DMS153 (cell line): ENCODE data around the gene PCDHGA7.
"Not testable (repeated sequence)": the region's sequence is repeated elsewhere in the genome, so short reads cannot be mapped to it uniquely, and the experiment has no call there.

Source experiments
- DNase-seq: peaks from one replicate; lab custom pipeline; 2025; lab: John Stamatoyannopoulos, UW

The PCDHGA7 gene

DNA sequence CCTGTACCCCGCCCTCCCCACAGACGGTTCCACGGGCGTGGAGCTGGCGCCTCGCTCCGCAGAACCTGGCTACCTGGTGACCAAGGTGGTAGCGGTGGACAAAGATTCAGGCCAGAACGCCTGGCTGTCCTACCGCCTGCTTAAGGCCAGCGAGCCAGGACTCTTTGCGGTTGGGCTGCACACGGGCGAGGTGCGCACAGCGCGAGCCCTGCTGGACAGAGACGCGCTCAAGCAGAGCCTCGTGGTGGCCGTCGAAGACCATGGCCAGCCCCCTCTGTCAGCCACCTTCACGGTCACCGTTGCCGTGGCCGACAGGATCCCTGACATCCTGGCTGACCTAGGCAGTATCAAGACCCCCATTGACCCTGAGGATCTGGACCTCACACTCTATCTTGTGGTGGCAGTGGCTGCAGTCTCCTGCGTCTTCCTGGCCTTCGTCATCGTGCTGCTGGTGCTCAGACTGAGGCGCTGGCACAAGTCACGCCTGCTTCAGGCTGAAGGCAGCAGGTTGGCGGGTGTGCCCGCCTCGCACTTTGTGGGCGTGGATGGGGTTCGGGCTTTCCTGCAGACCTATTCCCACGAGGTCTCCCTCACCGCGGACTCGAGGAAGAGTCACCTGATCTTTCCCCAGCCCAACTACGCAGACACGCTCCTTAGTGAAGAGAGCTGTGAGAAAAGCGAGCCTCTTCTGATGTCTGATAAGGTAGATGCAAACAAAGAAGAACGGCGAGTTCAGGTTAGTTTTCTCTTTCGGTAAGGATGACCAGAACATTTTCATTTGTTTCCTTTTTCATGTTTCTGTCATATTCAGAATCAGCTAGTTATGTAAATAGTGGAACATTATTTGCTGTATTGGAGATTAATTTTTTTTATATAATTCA, 16.3 kb upstream of the PCDHGA7 start:
- no peak for DNase-seq

DNA sequence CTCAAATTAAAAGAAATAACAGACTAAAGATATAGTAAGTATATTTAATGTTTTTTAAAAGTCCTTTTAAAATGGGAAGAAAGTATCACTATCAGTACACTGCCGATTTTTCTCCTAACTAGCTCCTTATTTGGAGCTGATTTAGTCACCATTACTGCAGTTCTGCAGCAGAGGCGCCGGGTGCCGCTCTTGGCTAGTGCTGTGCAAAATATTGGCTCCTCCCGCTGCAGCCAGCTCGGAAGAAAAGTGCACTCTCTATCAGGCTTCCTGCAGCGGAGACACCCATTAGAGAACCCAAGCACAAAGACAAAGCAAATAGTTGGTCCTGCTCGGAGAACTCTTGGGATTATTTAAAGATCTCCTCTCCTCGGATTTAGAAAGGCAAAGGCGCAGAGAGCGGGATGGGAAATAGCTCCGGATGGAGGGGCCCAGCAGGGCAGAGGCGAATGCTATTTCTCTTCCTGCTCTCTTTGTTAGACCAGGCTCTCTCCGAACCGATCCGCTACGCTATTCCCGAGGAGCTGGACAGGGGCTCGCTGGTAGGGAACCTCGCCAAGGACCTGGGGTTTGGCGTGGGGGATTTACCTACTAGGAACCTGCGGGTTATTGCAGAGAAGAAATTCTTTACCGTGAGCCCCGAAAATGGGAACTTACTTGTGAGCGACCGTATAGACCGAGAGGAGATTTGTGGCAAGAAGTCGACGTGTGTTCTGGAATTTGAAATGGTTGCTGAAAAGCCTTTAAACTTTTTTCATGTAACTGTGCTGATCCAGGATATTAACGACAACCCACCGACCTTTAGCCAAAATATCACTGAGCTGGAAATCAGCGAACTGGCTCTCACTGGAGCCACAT, 12.3 kb upstream of the PCDHGA7 start, which contains the start of gene PCDHGB3:
PCDHGB3 (plus strand) TSS at position 249 of the 855 bp plus-strand sequence; CDS start at position 402, 153 bp downstream.
- DNase-seq = no peak

DNA sequence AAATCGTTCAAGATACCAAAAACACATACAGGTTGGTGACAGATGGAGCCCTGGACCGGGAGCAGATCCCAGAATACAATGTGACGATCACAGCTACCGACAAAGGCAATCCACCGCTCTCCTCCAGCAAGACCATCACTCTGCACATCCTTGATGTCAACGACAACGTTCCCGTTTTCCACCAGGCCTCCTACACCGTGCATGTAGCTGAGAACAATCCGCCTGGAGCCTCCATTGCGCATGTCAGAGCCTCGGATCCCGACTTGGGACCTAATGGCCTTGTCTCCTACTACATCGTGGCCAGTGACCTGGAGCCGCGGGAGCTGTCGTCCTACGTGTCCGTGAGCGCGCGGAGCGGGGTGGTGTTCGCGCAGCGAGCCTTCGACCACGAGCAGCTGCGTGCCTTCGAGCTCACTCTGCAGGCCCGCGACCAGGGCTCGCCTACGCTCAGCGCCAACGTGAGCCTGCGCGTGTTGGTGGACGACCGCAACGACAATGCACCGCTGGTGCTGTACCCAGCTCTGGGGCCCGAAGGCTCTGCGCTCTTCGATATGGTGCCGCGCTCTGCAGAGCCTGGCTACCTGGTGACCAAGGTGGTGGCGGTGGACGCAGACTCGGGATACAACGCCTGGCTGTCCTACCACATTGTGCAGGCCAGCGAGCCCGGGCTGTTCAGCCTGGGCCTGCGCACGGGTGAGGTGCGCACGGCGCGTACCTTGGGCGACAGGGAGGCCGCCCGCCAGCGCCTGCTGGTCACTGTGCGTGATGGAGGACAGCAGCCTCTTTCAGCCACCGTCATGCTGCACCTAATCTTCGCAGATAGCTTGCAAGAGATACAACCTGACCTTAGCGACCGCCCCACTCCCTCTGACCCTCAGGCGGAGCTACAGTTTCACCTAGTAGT, 10.7 kb upstream of the PCDHGA7 start:
- no peak for DNase-seq

DNA sequence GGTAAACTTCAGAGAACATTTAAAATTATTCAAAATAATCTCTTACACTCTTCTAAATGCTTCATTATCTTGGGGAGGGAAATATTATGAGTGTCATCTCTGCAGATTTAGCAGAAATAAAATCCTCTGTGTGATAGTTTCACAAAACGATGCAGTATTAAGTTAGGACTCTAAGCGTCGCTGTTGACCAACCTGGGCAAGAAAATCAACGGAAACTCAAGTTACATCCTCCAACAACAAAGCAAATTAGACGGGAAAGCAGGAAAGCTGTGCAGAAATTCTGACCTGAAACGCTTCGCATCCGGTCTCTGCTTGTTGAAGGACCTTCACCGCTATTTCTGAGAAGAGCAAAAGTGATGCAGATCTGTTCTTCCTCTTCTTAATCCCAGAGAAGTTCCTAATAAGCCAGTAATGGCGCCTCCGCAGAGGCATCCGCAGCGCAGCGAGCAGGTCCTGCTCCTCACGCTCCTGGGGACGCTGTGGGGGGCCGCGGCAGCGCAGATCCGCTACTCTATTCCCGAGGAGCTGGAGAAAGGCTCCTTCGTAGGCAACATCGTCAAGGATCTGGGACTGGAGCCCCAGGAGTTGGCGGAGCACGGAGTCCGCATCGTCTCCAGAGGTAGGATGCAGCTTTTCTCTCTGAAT, 8.7 kb upstream of the PCDHGA7 start, which contains the start of gene PCDHGA6:
PCDHGA6 (plus strand) TSS at position 219 of the 645 bp plus-strand sequence; CDS start at position 412, 193 bp downstream.
- no peak for DNase-seq

DNA sequence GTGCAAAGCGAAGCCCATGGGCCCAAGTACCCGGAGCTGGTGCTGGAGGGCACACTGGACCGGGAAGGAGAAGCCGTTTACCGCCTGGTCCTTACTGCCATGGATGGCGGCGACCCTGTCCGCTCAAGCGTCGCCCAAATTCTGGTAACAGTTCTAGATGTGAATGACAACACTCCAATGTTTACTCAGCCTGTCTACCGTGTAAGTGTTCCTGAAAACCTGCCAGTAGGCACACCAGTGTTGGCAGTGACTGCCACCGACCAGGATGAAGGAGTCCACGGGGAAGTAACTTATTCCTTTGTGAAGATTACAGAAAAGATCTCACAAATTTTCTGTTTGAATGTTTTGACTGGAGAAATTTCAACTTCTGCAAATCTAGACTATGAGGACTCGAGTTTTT, 7.9 kb upstream of the PCDHGA7 start:
- no peak for DNase-seq

DNA sequence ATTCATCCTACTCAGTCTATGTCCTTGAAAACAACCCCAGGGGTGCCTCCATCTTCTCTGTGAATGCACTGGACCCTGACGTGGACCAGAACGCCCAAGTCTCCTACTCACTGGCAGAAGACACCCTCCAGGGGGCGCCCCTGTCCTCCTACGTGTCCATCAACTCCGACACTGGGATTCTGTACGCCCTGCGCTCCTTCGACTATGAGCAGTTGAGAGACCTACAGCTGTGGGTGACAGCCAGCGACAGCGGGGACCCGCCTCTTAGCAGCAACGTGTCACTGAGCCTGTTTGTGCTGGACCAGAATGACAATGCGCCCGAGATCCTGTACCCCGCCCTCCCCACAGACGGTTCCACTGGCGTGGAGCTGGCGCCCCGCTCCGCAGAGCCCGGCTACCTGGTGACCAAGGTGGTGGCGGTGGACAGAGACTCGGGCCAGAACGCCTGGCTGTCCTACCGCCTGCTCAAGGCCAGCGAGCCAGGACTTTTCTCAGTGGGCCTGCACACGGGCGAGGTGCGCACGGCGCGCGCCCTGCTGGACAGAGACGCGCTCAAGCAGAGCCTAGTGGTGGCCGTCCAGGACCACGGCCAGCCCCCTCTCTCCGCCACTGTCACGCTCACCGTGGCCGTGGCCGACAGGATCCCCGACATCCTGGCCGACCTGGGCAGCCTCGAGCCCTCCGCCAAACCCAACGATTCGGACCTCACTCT, 6.9 kb upstream of the PCDHGA7 start:
- DNase-seq = not testable (repeated sequence)

DNA sequence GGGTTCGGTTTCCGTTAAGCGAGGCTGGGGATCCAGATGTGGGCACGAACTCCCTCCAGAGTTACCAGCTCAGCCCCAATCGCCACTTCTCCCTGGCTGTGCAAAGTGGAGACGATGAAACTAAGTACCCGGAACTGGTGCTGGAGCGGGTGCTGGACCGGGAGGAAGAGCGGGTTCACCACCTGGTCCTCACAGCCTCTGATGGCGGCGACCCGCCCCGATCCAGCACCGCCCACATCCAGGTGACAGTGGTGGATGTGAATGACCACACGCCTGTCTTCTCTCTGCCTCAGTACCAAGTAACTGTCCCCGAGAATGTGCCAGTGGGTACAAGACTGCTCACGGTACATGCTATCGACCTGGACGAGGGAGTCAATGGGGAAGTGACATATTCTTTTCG, 803 bp downstream of the PCDHGA7 start:
- DNase-seq = no peak

DNA sequence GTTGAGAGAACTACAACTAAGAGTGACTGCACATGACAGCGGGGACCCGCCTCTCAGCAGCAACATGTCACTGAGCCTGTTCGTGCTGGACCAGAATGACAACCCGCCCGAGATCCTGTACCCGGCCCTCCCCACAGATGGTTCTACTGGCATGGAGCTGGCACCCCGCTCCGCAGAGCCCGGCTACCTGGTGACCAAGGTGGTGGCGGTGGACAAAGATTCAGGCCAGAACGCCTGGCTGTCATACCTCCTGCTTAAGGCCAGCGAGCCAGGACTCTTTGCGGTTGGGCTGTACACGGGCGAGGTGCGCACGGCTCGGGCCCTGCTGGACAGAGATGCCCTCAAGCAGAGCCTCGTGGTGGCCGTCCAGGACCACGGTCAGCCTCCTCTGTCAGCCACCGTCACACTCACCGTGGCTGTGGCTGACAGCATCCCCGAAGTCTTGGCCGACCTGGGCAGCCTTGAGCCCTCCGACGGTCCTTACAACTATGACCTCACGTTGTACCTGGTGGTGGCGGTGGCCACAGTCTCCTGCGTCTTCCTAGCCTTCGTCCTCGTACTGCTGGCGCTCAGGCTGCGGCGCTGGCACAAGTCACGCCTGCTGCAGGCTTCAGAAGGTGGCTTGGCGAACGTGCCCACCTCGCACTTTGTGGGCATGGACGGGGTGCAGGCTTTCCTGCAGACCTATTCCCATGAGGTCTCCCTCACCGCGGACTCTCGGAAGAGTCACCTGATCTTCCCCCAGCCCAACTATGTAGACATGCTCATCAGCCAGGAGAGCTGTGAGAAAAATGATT, 2.1 kb downstream of the PCDHGA7 start:
- no peak for DNase-seq

DNA sequence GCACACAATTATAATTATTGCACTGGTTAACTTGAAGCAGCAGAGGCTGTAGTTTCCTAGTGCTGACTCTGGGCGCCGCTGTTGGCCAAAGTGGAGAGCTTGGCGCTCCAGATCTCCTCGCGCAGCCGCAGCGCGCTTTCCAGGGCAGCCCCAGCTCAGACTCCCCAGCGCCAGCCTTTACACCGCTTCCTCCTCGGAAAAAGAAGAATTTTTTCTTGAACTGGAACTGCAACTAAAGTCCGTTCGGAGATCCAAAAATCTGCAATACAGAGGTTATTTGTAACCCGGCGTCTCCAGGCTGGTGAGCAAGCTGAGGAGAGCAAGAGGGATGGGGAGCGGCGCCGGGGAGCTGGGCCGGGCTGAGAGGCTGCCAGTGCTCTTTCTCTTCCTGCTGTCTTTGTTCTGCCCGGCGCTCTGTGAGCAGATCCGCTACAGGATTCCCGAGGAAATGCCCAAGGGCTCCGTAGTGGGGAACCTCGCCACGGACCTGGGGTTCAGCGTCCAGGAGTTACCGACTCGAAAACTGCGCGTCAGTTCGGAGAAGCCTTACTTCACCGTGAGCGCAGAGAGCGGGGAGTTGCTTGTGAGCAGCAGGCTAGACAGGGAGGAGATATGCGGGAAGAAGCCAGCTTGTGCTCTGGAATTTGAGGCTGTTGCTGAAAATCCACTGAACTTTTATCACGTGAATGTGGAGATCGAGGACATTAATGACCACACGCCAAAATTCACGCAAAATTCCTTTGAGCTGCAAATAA, 5.2 kb downstream of the PCDHGA7 start, which contains the start of gene PCDHGB4:
PCDHGB4 (plus strand) TSS at position 142 of the 755 bp plus-strand sequence; CDS start at position 329, 187 bp downstream.
- not testable (repeated sequence) for DNase-seq

DNA sequence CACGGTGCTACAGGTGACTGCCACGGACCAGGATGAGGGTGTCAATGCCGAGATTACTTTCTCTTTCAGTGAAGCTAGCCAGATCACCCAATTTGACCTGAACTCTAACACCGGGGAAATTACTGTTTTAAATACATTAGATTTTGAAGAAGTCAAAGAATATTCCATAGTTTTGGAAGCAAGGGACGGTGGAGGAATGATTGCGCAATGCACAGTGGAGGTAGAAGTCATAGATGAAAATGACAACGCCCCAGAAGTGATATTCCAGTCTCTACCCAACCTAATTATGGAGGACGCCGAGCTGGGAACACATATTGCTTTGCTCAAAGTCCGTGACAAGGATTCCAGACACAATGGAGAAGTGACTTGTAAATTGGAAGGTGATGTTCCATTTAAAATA, 6.1 kb downstream of the PCDHGA7 start:
- no peak for DNase-seq

DNA sequence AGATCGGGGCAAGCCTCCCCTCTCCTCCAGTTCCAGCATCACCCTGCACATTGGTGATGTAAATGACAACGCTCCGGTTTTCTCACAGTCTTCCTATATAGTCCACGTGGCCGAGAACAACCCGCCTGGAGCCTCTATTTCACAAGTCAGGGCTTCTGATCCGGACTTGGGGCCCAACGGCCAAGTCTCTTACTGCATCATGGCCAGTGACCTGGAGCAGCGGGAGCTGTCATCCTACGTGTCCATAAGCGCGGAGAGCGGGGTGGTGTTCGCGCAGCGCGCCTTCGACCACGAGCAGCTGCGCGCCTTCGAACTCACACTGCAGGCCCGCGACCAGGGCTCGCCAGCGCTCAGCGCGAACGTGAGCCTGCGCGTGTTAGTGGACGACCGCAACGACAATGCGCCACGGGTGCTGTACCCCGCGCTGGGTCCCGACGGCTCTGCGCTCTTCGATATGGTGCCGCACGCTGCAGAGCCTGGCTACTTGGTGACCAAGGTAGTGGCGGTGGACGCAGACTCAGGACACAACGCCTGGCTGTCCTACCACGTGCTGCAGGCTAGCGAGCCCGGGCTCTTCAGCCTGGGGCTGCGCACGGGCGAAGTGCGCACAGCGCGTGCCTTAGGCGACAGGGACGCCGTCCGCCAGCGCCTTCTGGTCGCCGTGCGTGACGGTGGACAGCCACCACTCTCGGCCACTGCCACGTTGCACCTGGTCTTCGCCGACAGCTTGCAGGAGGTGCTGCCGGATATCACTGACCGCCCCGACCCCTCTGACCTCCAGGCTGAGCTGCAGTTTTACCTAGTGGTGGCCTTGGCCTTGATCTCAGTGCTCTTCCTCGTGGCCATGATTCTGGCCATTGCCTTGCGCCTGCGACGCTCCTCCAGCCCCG, 6.9 kb downstream of the PCDHGA7 start:
- no peak for DNase-seq

DNA sequence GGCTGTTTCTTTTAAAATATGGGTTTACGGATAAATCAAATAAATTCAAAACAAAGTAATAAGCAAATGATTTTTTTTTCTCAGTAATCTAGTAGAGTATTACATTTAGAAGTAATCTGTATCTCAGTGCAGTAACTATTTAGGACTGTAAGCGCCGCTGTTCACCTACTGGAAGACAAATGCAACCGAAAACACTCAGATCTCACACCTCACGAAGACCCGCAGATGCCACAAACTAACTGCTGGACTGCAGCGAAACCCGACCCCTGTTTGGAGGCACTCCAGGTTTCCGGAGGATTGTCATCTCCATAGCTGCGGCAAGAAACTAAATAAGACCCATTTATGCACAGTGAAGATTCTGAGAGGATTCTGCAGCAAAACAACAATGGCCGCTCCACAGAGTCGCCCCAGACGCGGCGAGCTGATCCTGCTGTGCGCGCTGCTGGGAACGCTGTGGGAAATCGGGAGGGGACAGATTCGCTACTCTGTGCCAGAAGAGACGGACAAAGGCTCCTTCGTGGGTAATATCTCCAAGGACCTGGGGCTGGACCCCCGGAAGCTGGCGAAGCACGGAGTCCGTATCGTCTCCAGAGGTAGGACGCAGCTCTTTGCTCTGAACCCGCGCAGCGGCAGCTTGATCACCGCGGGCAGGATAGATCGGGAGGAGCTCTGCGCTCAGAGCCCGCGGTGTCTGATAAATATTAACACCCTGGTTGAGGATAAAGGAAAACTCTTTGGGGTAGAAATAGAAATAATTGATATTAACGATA, 10.1 kb downstream of the PCDHGA7 start, which contains the start of gene PCDHGA8:
PCDHGA8 (plus strand) TSS at position 205 of the 770 bp plus-strand sequence; CDS start at position 386, 181 bp downstream.
- no peak for DNase-seq

DNA sequence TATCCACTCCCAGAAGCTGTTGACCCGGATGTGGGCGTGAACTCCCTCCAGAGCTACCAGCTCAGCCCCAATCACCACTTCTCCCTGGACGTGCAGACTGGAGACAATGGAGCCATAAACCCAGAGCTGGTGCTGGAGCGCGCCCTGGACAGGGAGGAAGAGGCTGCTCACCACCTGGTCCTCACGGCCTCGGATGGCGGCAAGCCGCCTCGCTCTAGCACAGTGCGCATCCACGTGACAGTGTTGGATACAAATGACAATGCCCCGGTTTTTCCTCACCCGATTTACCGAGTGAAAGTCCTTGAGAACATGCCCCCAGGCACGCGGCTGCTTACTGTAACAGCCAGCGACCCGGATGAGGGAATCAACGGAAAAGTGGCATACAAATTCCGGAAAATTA, 10.7 kb downstream of the PCDHGA7 start:
- DNase-seq = no peak

DNA sequence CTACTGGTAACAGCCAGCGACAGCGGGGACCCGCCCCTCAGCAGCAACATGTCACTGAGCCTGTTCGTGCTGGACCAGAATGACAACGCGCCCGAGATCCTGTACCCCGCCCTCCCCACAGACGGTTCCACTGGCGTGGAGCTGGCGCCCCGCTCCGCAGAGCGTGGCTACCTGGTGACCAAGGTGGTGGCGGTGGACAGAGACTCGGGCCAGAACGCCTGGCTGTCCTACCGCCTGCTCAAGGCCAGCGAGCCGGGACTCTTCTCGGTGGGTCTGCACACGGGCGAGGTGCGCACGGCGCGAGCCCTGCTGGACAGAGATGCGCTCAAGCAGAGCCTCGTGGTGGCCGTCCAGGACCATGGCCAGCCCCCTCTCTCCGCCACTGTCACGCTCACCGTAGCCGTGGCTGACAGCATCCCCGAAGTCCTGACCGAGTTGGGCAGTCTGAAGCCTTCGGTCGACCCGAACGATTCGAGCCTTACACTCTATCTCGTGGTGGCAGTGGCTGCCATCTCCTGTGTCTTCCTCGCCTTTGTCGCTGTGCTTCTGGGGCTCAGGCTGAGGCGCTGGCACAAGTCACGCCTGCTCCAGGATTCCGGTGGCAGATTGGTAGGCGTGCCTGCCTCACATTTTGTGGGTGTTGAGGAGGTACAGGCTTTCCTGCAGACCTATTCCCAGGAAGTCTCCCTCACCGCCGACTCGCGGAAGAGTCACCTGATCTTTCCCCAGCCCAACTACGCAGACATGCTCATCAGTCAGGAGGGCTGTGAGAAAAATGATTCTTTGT, 12.1 kb downstream of the PCDHGA7 start:
- DNase-seq = not testable (repeated sequence)

DNA sequence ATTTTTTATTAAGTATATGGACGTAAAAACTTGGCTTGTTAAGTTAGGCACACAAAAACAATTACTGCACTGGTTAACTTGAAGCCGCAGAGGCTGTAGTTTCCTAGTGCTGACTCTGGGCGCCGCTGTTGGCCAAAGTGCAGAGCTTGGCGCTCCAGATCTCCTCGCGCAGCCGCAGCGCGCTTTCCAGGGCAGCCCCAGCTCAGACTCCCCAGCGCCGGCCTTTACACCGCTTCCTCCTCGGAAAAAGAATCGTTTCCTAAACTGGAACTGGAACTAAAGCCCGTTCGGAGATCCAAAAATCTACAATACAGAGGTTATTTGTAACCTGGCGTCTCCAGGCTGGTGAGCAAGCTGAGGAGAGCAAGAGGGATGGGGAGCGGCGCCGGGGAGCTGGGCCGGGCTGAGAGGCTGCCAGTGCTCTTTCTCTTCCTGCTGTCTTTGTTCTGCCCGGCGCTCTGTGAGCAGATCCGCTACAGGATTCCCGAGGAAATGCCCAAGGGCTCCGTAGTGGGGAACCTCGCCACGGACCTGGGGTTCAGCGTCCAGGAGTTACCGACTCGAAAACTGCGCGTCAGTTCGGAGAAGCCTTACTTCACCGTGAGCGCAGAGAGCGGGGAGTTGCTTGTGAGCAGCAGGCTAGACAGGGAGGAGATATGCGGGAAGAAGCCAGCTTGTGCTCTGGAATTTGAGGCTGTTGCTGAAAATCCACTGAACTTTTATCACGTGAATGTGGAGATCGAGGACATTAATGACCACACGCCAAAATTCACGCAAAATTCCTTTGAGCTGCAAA, 15.4 kb downstream of the PCDHGA7 start, which contains the start of gene PCDHGB5:
PCDHGB5 (plus strand) TSS at position 192 of the 796 bp plus-strand sequence; CDS start at position 373, 181 bp downstream.
- DNase-seq = not testable (repeated sequence)
